ENCODE data around the gene XNDC1N.

Gene XNDC1N, protein sequence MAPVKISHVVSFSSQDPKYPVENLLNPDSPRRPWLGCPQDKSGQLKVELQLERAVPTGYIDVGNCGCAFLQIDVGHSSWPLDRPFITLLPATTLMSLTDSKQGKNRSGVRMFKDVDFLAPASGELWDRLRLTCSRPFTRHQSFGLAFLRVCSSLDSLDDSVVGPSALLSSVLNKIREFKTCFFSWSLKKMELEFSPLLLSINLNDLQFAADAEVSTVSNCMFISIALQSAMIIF

DNA sequence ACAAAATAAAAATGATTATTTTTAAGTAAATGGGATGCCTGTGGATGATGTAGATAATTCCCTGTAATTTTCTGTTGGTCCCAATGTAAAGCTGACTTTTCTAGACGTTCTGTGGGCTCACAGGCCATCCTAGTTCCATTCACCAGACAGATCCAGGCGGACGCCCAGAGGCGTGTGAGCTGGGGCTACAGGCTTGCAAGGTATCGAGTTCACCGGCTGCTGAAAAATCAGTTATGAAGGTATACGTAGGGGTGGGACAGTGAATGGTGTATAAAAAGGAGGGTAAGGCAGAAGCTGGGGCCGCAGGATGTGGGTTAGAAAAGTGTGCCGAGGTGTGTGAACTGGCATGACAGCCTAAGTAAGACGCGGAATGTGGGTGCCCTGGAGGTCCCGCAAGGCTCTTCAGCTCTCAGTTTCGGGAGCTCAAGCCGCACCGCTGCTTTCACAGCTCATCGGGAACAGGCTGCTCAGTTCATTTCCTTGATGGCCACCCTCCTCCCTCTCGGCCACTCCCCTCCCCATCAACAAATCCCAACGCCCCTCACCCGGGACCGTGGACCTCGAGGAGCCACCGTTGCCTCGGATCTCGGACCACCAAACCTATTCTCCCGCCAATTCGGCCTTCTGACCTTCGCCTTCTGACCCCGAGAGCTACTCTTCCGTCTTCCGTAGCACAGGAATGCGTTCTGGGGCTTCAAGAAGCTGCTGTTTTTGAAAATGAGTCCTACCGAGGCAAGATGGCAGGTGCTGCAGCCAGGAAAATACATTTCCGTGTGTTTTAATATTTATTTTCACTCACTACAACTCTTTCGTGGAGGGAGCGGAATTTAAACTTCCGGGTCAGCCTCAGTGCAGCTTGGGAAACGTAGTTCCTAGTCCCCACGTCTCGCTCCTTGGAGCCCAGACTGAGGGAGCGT is at the start of gene XNDC1N:
Gene XNDC1N, minus strand, starts transcription at position 775 of the 917 bp plus-strand sequence. CDS start 5,241 bp downstream, outside the sequence.
- TF ChIP-seq, protein P1, sequence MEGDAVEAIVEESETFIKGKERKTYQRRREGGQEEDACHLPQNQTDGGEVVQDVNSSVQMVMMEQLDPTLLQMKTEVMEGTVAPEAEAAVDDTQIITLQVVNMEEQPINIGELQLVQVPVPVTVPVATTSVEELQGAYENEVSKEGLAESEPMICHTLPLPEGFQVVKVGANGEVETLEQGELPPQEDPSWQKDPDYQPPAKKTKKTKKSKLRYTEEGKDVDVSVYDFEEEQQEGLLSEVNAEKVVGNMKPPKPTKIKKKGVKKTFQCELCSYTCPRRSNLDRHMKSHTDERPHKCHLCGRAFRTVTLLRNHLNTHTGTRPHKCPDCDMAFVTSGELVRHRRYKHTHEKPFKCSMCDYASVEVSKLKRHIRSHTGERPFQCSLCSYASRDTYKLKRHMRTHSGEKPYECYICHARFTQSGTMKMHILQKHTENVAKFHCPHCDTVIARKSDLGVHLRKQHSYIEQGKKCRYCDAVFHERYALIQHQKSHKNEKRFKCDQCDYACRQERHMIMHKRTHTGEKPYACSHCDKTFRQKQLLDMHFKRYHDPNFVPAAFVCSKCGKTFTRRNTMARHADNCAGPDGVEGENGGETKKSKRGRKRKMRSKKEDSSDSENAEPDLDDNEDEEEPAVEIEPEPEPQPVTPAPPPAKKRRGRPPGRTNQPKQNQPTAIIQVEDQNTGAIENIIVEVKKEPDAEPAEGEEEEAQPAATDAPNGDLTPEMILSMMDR (IDR thresholded peaks at IDR 0.05; ENCODE audit: low read depth, low read length, missing control alignments): no peak
- H3K4me3 ChIP-seq (ENCODE audit: low read depth, low read length): peak within 1 kb of the TSS; percentile 66
- H3K36me3 ChIP-seq (replicated peaks): no peaks in the 10 kb centered on the region
- peak within 1 kb of the TSS; percentile 88 for H3K27ac ChIP-seq
- DNase-seq: peak; percentile 84
- H3K27me3 ChIP-seq (replicated peaks): no peaks in the 10 kb centered on the region
- in situ Hi-C loops (cut with HindIII; ENCODE audit: low pct_ligation_motif_present, low sequenced_read_pairs): no loop called here

DNA sequence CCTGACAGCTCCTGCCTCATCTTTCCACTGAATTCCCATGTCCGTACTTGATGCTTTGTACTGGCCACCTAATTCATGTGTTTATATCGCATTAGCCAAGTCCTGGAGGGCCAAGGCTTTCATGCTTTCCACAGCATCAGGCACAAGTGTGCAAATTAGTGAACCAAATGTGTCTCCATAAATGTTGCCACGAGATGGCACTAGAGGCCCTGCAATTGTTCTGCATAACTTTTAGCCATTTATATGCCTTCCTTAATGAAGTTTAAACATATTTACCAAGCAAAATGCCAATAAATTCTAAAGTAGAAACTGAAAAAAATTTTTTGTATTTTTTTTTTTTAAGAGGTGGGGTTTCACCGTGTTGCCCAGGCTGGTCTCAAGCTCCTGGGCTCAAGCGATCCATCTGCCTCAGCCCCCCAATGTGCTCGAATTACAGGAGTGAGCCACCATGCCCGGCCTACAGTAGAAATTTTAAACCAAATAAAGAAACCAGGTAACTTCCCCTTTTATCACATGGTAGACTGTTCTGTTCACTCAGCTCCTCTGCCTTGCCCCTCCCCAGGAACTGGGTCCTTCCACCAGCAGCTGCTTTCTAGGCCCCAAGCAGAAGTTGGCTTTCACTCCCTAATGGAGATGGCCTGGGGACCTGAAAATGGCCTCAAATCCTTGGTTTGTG is 49.5 kb upstream of the XNDC1N start:
- in situ Hi-C loops (cut with HindIII; ENCODE audit: low pct_ligation_motif_present, low sequenced_read_pairs): no loop called here
- DNase-seq: peak; percentile 49
- Histone ChIP-seq H3K27ac (no peak overlapping the region), H3K4me3 (ENCODE audit: low read depth, low read length) (no peak overlapping the region), H3K36me3 (replicated peaks) (no peaks in the 10 kb centered on the region), H3K27me3 (replicated peaks) (no peaks in the 10 kb centered on the region)
- TF ChIP-seq, protein P1 (IDR thresholded peaks at IDR 0.05; ENCODE audit: low read depth, low read length, missing control alignments): peak; percentile 72

DNA sequence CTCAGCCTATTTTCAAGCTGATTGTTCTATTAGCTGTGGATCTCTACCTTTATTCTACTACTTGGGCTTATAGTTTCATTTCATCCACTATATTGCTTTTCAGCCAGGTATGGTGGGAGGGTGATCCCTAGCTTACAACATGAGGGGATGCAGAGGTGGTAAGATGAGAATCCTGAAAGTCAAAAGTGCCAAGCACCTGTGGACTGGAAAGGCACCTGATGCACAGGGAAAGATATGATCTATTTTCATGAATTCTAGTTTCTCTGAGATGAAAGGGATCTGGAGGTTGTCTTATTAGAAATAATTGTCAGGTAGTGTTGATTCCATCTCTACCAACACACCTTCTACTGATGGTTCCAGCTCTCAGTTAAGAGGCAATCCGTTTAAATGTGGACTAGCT is 48.7 kb upstream of the XNDC1N start:
- no peaks in the 10 kb centered on the region for H3K27me3 ChIP-seq (replicated peaks)
- H3K27ac ChIP-seq: no peak overlapping the region
- TF ChIP-seq, protein P1 (IDR thresholded peaks at IDR 0.05; ENCODE audit: low read depth, low read length, missing control alignments): no peak
- no peak for DNase-seq
- no peak overlapping the region for H3K4me3 ChIP-seq (ENCODE audit: low read depth, low read length)
- no peaks in the 10 kb centered on the region for H3K36me3 ChIP-seq (replicated peaks)
- in situ Hi-C loops (cut with HindIII; ENCODE audit: low pct_ligation_motif_present, low sequenced_read_pairs): no loop called here

DNA sequence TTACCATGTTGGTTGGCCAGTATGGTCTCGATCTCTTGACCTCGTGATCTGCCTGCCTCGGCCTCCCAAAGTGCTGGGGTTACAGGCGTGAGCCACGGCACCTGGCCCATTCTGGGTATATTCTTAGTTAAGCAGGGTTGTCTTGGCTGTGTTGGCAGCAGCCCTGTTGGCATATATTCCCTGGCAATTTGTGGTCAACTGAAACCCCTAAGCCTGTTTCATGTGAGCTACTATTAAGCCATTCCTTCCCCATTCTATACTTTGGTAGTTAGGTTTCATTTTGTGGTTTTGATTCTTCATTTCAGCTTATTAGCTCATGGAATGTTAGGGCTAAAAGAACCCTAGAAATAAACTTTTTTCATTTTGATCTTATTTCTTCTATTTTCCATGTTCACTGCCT is 48.2 kb upstream of the XNDC1N start:
- TF ChIP-seq, protein P1 (IDR thresholded peaks at IDR 0.05; ENCODE audit: low read depth, low read length, missing control alignments): no peak
- no peak overlapping the region for H3K4me3 ChIP-seq (ENCODE audit: low read depth, low read length)
- in situ Hi-C loops (cut with HindIII; ENCODE audit: low pct_ligation_motif_present, low sequenced_read_pairs): no loop called here
- DNase-seq: no peak
- H3K27ac ChIP-seq: no peak overlapping the region
- no peaks in the 10 kb centered on the region for H3K27me3 ChIP-seq (replicated peaks)
- no peaks in the 10 kb centered on the region for H3K36me3 ChIP-seq (replicated peaks)

DNA sequence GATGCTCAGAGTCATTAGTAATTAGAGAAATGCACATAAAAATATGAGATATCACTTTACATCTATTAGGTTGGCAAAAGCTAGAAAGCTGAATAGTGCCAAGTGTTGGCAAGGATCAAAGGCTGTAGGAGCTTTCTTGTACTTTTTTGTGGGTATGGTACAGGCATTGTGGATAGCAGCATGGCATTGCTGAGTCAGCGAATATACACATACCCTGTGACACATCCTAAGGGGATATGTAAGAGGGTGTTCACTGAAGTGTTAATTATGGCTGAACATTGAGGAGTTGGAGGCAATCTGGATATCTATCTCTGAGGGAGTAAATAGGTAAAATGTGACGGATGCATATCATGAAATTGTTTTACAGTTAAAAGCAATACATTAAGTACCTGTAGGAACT is 43.3 kb upstream of the XNDC1N start:
- TF ChIP-seq, protein P1 (IDR thresholded peaks at IDR 0.05; ENCODE audit: low read depth, low read length, missing control alignments): no peak
- H3K27ac ChIP-seq: no peak overlapping the region
- H3K4me3 ChIP-seq (ENCODE audit: low read depth, low read length): no peak overlapping the region
- DNase-seq: no peak
- in situ Hi-C loops (cut with HindIII; ENCODE audit: low pct_ligation_motif_present, low sequenced_read_pairs): no loop called here
- H3K27me3 ChIP-seq (replicated peaks): no peaks in the 10 kb centered on the region
- peaks cover 17% of the 10 kb centered on the region for H3K36me3 ChIP-seq (replicated peaks)

All from brain microvascular endothelial cell (primary cell).